ENCODE results near the gene FREM1. TPM values are rescaled to one million over a fixed set of nuclear protein-coding genes. Genes with fewer than 3 reads are reported as not detected.
A peak's percentile ranks its signal among the peaks of the same experiment; 100 is the strongest.

Gene FREM1
- total RNA-seq, 2 donors from 2014 or later: 3.3 to 6.8 TPM

DNA sequence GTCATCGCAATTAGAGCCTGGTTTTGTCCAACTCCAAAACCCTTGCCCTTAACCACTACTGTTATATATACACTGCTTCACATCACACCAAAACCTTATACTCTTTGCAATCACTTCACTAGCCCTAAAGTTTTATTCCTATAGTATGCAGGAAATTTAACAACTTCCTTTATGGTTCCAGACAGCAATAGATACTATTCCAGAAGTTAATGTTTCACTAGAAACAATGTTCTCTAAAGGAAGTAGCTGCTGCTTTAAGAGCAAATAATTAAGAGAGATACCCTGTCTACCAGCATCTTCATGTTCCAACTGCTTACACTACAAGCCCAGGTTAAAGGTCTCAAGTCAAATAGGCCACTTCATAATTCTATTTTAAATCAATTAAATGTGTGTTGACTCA is 22.0 kb downstream of the FREM1 start:
- DNase-seq (ENCODE audit: low spot score): no peak
- intact Hi-C loops (cut with DNase I): no loop called here

- no peak for DNase-seq (ENCODE audit: low spot score)
- intact Hi-C loops (cut with DNase I): no loop called here
Observed at GRCh38 chr9:14887149-14887548, 23.1 kb downstream of the FREM1 start.

- DNase-seq (ENCODE audit: low spot score): no peak
- intact Hi-C loops (cut with DNase I): loop anchor here in 1 of 2 donors (2.0 kb wide), 1 partner anchor 15 kb away; no protein-coding TSS in a partner anchor
Observed at GRCh38 chr9:14883310-14883944, 26.8 kb downstream of the FREM1 start.

GRCh38 chr9:14882090-14882489 is 28.1 kb downstream of the FREM1 start:
- DNase-seq (ENCODE audit: low spot score): no peak
- intact Hi-C loops (cut with DNase I): loop anchor here in 1 of 2 donors (2.0 kb wide), 1 partner anchor 17 kb away; no protein-coding TSS in a partner anchor

DNA sequence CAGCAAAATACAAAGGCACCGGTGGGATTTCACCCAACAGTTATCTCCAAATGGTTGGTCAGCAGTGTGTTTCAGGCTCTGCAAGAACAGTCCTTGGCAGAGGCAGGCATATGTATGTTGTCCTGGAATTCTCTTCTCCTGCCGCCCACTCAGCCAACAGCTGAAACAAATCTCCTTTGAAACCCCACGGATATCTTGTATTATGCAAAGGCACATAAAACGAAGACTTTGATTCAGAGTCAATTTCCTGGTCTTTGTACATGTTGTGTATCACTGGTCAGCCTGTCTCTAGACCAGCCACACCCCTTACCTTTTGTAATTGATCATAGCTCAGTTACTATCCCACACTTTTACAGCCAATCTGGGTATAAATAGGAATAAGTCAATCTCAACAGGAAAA is 29.2 kb downstream of the FREM1 start:
- DNase-seq (ENCODE audit: low spot score): no peak
- intact Hi-C loops (cut with DNase I): no loop called here

DNA sequence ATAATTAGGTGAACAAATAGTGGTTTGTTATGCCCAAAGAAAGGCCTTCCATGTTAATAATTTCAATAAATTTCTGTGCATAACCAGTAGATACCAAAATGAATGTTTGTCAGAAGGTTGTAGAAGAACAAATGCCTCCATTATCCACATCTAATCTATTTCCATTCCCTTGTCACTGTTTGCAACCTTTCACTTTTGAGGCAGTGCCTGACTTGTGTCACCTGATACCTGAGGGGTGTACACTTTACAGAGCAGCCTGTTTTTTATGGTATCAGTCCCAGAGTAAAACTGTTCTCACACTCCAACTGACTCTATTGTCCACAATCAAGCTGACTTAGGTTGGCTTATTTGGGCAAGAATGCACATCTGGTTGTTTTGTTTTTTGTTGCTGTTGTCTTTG is 40.1 kb downstream of the FREM1 start:
- DNase-seq (ENCODE audit: low spot score): no peak
- intact Hi-C loops (cut with DNase I): no loop called here

GRCh38 chr9:14869671-14870070 is 40.6 kb downstream of the FREM1 start:
- intact Hi-C loops (cut with DNase I): no loop called here
- DNase-seq (ENCODE audit: low spot score): no peak

DNA sequence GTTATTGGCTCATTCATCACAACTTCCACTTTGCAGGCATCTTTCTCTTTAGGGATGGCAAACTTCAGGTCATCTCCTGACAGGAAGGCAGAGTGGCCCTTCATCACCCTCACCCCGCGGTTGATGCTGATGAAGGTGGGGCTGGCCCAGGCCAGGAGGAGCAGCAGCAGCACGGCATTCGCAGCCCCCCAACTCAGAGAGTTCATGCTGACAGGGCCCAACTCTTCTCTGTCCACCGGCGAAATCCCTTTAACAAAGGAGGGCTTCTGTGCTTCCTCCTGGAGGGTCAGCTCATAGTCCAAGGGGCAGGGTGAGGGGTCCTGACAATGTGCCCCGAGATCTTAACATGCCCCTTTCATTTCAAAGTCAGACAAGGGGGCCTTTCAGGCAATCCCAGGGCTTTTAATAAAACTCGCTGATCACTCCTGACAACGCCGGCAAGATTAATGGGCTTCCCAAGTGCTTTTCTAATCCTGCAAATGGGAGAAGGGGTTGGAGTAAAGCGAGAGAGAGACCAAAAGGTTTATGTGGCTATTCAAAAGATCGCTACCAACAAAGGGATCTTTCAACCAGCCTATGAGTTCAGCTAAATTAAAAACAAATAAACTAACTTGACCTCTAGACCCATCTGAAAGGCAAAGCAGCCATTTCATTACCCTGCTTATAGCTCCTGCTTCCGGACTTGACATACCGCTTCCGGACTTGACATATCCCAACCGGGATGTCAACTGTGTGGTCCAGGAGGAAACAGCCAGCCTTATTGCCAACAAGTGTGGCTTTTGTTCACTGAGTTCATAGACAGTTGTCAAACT is 41.2 kb downstream of the FREM1 start:
- DNase-seq (ENCODE audit: low spot score): no peak
- intact Hi-C loops (cut with DNase I): no loop called here

GRCh38 chr9:14868418-14868771 is 41.8 kb downstream of the FREM1 start:
- no peak for DNase-seq (ENCODE audit: low spot score)
- intact Hi-C loops (cut with DNase I): no loop called here

DNA sequence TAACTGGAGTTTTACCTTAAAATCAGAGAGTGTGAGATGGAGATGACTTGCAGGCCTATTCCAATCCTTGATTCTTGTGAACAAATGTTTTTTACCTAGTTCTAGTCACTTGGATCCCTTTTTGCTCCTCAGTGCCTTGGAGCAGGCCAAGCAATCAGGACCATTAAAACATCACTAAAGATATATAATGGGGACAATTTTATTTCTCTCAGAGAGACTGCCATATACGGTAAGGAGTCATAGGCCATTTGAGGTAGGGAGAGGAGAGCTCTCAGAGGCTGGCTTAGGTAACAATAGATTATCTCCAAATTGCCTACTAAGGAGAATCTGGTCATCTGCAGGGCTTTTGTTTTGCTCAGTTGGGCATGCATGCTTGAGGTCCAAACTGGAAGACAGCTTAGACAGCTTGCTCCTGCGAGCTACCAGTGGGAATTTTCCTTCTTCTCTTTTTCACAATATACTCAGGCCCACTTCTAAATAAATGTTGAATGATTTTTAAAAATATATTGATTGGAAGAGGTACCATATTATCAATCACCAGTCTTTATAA is 44.0 kb downstream of the FREM1 start:
- DNase-seq (ENCODE audit: low spot score): no peak
- intact Hi-C loops (cut with DNase I): no loop called here

DNA sequence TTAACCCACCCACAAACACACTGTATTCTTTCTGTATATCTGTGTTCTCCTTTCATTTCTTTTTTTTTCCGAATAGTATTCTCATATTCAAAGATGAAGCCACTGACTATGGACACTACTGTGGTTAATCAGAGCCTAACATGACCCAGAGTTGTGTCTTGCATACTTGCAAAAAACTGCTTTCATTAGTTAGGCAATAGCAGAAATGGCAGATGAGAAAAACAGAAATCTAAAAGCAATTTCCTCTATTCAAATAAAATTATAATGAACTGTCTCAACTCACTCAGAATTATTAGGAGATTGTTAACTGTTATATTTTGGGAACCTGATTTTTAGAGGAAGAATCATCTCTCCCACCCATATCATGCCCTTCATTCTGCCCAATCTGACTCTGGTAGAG is 45.9 kb downstream of the FREM1 start:
- no peak for DNase-seq (ENCODE audit: low spot score)

GRCh38 chr9:14863402-14863801 is 46.8 kb downstream of the FREM1 start:
- DNase-seq (ENCODE audit: low spot score): no peak
- intact Hi-C loops (cut with DNase I): no loop called here

More for the DNA sequence above, 45.9 kb downstream of the FREM1 start:
- intact Hi-C loops (cut with DNase I): no loop called here

DNA sequence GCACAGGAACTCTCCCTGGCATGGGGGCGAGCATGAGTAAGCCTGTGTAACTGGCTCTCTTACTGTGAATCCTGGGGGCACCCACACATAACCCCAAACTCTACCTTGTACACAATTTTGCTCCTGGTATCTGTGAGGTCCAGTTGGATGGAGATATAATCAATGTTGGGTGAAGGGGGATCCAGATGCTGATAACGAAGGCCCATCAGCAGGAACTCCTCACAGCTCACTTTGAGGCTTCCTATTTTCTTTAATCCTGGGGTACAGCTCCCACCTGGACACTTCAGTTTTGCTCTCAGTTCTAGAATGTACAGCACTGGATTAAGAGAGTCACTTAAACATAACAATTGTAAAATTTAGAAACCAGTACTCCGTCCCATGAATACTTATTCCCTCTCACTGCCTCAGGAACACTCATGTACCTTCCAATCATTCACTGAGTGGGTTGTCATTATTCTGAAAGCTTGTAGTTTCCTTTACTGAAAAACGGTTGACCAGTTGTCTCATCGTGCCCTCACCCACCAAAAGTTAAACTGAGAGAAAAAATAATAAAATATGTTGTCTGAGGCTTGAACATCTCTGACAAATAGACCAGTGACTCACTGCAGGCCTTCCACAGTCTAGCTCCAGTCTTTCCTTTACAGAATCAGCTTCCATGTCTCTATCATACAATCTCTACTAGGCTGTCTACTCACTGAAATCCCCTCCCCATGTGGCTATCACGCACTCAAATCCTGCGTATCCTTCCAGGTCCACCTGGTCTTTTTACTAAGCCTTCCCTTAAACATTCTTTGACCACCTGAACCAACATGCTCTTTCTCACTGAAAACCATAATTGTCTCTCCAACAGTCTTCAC is 52.6 kb downstream of the FREM1 start:
- DNase-seq (ENCODE audit: low spot score): no peak
- intact Hi-C loops (cut with DNase I): no loop called here

- no peak for DNase-seq (ENCODE audit: low spot score)
- intact Hi-C loops (cut with DNase I): no loop called here
Observed at GRCh38 chr9:14849851-14850250, 60.4 kb downstream of the FREM1 start.

DNA sequence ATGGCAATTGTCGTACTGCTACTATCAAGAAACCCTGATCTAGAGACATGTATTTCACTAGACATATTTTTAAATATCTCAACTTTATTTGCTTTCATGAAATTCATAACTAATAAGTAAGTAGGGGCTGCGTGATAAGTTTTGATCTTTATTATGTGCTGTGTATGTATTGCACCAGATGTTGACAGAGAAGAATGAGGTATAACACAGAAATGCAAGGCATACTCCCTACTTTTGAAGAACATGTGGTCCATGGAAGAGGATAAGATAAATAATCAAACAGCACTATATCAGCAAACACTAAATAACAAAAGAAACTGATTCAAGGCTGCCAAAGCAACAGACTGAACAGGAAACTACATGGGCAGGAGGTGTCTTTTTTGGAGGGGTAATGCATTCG is 60.9 kb downstream of the FREM1 start:
- DNase-seq (ENCODE audit: low spot score): no peak
- intact Hi-C loops (cut with DNase I): no loop called here

GRCh38 chr9:14846871-14847311 is 63.3 kb downstream of the FREM1 start:
- DNase-seq (ENCODE audit: low spot score): peak; percentile 78
- intact Hi-C loops (cut with DNase I): no loop called here

DNA sequence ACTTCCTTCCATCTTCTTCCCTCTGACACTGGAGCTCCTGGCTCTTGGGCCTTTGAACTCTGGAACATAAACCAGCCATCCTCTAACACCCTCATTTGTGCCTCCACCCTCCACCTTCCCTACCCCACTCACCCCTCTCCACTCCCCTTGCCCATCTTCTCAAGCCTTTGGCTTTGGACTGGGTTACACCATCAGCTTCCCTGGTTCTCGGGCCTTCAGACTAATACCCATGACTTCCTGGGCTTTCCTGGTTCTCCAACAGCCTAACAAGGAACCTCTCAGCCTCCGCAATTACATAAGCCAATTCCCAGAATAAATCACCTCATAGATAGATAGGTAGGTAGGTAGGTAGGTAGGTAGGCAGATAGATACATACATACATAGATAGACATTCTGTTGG is 67.1 kb downstream of the FREM1 start:
- DNase-seq (ENCODE audit: low spot score): no peak
- intact Hi-C loops (cut with DNase I): no loop called here

DNA sequence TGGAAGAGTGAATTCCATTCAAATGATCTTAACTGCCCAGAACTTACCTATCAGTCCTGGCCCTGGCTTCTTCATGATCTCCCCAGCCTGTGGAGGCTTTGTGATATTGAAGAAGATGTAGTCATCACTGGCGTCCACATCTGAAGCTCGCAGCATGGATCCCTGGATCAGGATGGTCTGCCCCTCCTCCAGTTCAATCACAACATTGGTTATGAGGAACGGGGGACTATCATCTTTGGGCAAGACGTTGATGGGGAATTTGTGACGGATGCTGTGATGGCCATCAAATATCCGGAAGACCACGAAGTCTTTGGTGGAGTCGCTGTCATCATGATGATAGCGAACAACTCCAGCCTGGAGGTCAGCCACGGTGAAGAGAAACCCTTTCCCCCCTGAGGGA is 68.0 kb downstream of the FREM1 start:
- intact Hi-C loops (cut with DNase I): no loop called here
- no peak for DNase-seq (ENCODE audit: low spot score)

DNA sequence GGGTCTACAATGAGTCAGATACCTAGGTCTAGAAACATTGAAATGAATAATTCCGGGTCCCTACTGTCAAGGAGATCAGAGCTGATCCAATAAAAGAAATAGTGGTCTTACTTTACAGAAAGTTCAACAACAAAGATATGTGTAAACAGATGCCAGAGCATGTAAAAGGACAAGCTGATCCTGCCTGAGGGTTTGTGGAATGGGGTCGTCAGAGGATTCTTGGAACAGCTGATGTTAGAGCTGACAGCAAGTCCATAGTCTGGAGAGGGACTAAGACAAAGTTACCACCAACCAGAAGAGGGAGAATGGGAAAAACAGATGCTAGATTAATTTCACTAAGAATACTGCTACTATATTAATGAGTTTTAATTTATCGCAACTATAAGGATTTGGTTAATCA is 71.5 kb downstream of the FREM1 start:
- intact Hi-C loops (cut with DNase I): no loop called here
- no peak for DNase-seq (ENCODE audit: low spot score)

DNA sequence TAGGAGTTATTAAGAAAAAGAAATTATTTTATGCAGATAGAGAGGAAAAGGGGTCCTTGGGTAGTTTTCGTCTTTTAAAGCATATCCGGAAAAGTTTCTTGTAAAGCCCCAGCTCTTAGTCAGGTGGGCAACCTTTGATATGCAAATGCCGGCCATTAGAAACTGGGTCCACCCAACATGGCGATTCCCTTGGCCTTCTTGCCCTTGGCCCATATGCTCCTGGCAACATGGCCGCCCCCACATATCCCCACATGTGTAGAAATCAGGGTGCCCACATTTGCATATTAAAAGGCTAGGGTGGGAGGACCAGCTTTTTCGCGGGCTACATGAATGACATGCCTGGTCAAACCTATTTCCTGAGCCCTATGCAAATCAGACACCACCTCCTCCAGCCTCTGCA is 73.3 kb downstream of the FREM1 start:
- intact Hi-C loops (cut with DNase I): no loop called here
- DNase-seq (ENCODE audit: low spot score): no peak

Data from posterior vena cava (tissue), 2 donors.